H9 (cell line): ENCODE data around the gene MARS1. TPM values are rescaled to one million over a fixed set of nuclear protein-coding genes. Genes with fewer than 3 reads are reported as not detected.
A peak's percentile ranks its signal among the peaks of the same experiment; 100 is the strongest.

Source experiments
- DNase-seq: peaks from one replicate; pipeline ENCODE4 v3.0.0-alpha.2; 2017
- H2AFZ ChIP-seq: one replicate; pipeline ENCODE4 v1.6.1; 2013; ENCODE audit warnings: mild to moderate bottlenecking, low read length, control low read depth, moderate library complexity
- H2AK5ac ChIP-seq: 2 replicates; pipeline ENCODE4 v1.6.1; 2013; ENCODE audit warnings: low read length, control low read depth, mixed read lengths; ENCODE audit not compliant: insufficient read length
- H2BK120ac ChIP-seq: one replicate; pipeline ENCODE4 v1.6.1; 2013; ENCODE audit warnings: low read depth, mild to moderate bottlenecking, low read length, control low read depth, inconsistent platforms; ENCODE audit not compliant: poor library complexity, severe bottlenecking
- H2BK12ac ChIP-seq: 2 replicates; pipeline ENCODE4 v1.6.1; 2013; ENCODE audit warnings: low read length, control low read depth, mixed read lengths, low read depth; ENCODE audit not compliant: insufficient read length
- H2BK15ac ChIP-seq: 2 replicates; pipeline ENCODE4 v1.6.1; 2013; ENCODE audit warnings: low read depth, low read length, control low read depth
- H2BK20ac ChIP-seq: one replicate; pipeline ENCODE4 v1.6.1; 2013; ENCODE audit warnings: low read depth, mild to moderate bottlenecking, low read length, control low read depth, inconsistent platforms; ENCODE audit not compliant: poor library complexity, severe bottlenecking
- H2BK5ac ChIP-seq: 2 replicates; pipeline ENCODE4 v1.6.1; 2013; ENCODE audit warnings: low read length, control low read depth, mixed read lengths; ENCODE audit not compliant: insufficient read length
- H3K14ac ChIP-seq: 2 replicates; pipeline ENCODE4 v1.6.1; 2013; ENCODE audit warnings: low read length, control low read depth; ENCODE audit not compliant: insufficient read depth
- H3K18ac ChIP-seq: 2 replicates; pipeline ENCODE4 v1.6.1; 2013; ENCODE audit warnings: low read depth, mild to moderate bottlenecking, mixed read lengths, low read length, control low read depth; ENCODE audit not compliant: insufficient read length
- H3K23ac ChIP-seq: 2 replicates; pipeline ENCODE4 v1.6.1; 2013; ENCODE audit warnings: low read length, control low read depth, mixed read lengths, low read depth; ENCODE audit not compliant: insufficient read length
- H3K23me2 ChIP-seq: 2 replicates; pipeline ENCODE4 v1.6.1; 2013; ENCODE audit warnings: low read depth, mild to moderate bottlenecking, mixed read lengths, low read length, control low read depth; ENCODE audit not compliant: insufficient read length, poor library complexity, severe bottlenecking
- H3K27ac ChIP-seq: 2 replicates; pipeline ENCODE4 v1.5.1; 2013; ENCODE audit warnings: low read length, control low read depth, mixed read lengths, low read depth; ENCODE audit not compliant: insufficient read length
- H3K27me3 ChIP-seq: 2 replicates; pipeline ENCODE4 v1.6.1; 2013; ENCODE audit warnings: low read length, control low read depth, inconsistent platforms; ENCODE audit not compliant: insufficient read depth
- H3K4ac ChIP-seq: 2 replicates; pipeline ENCODE4 v1.6.1; 2013; ENCODE audit warnings: low read depth, mild to moderate bottlenecking, control low read depth, inconsistent platforms, low read length, moderate library complexity
- H3K4me1 ChIP-seq: 2 replicates; pipeline ENCODE4 v1.6.1; 2013; ENCODE audit warnings: low read length, control low read depth, inconsistent platforms; ENCODE audit not compliant: insufficient read depth
- H3K4me2 ChIP-seq: 2 replicates; pipeline ENCODE4 v1.6.1; 2013; ENCODE audit warnings: low read length, control low read depth, mixed read lengths; ENCODE audit not compliant: insufficient read length, insufficient read depth
- H3K56ac ChIP-seq: 2 replicates; pipeline ENCODE4 v1.6.1; 2013; ENCODE audit warnings: low read depth, mild to moderate bottlenecking, mixed read lengths, low read length, control low read depth; ENCODE audit not compliant: insufficient read length
- H3K79me1 ChIP-seq: 2 replicates; pipeline ENCODE4 v1.6.1; 2013; ENCODE audit warnings: low read depth, mild to moderate bottlenecking, moderate library complexity, low read length, control low read depth, inconsistent platforms; ENCODE audit not compliant: insufficient read depth, poor library complexity, severe bottlenecking
- H3K79me2 ChIP-seq: 2 replicates; pipeline ENCODE4 v1.6.1; 2013; ENCODE audit warnings: low read length, control low read depth, inconsistent platforms; ENCODE audit not compliant: insufficient read depth
- H3K9ac ChIP-seq: 2 replicates; pipeline ENCODE4 v1.6.1; 2013; ENCODE audit warnings: low read length, control low read depth, mixed read lengths; ENCODE audit not compliant: insufficient read length; ENCODE audit errors: extremely low read depth
- H3K9me3 ChIP-seq: one replicate; pipeline ENCODE4 v1.6.1; 2013; ENCODE audit warnings: low read depth, low read length, inconsistent platforms; ENCODE audit not compliant: control insufficient read depth
- H3T11ph ChIP-seq: one replicate; pipeline ENCODE4 v1.6.1; 2013; ENCODE audit warnings: mild to moderate bottlenecking, low read length, control low read depth, inconsistent platforms
- H4K20me1 ChIP-seq: one replicate; pipeline ENCODE4 v1.6.1; 2013; ENCODE audit not compliant: control insufficient read depth, insufficient read length, insufficient read depth
- H4K5ac ChIP-seq: 2 replicates; pipeline ENCODE4 v1.6.1; 2013; ENCODE audit warnings: low read depth, mild to moderate bottlenecking, mixed read lengths, low read length, control low read depth; ENCODE audit not compliant: insufficient read length
- H4K8ac ChIP-seq: replicated peaks from 2 replicates; pipeline ENCODE4 v1.6.1; 2013; ENCODE audit warnings: low read length, control low read depth, mixed read lengths, low read depth; ENCODE audit not compliant: insufficient read length
- H4K91ac ChIP-seq: 2 replicates; pipeline ENCODE4 v1.6.1; 2013; ENCODE audit warnings: low read depth, mild to moderate bottlenecking, moderate library complexity, mixed read lengths, low read length, control low read depth; ENCODE audit not compliant: insufficient read length
- H3K27ac Mint-ChIP-seq, 3 experiments: 2 replicates in 2 of 3; 3 replicates in 1 of 3; pipeline ENCODE4 v1.8.0; 2020 to 2021; ENCODE audit warnings: mixed read lengths in 3 of 3, mild to moderate bottlenecking in 1 of 3, moderate library complexity in 1 of 3
- H3K27me3 Mint-ChIP-seq: 2 replicates; pipeline ENCODE4 v1.8.0; 2021; ENCODE audit warnings: low read depth, mild to moderate bottlenecking, moderate library complexity, mixed read lengths
- H3K36me3 Mint-ChIP-seq, 3 experiments: 2 replicates in 2 of 3; 3 replicates in 1 of 3; pipeline ENCODE4 v1.8.0; 2020 to 2021; ENCODE audit warnings: low read depth in 3 of 3, mixed read lengths in 3 of 3; ENCODE audit not compliant: insufficient read depth in 1 of 3
- H3K4me1 Mint-ChIP-seq, 2 experiments: 2 replicates each; pipeline ENCODE4 v1.8.0; 2020; ENCODE audit warnings: mixed read lengths in 2 of 2
- H3K4me3 Mint-ChIP-seq, 2 experiments: 2 replicates in 1 of 2; 3 replicates in 1 of 2; pipeline ENCODE4 v1.8.0; 2020 to 2021; ENCODE audit warnings: mild to moderate bottlenecking in 2 of 2, mixed read lengths in 2 of 2, moderate library complexity in 1 of 2
- H3K9me3 Mint-ChIP-seq, 2 experiments: 2 replicates in 1 of 2; 3 replicates in 1 of 2; pipeline ENCODE4 v1.8.0; 2020; ENCODE audit warnings: mild to moderate bottlenecking in 2 of 2, mixed read lengths in 2 of 2, moderate library complexity in 1 of 2
- WGBS: extraction: QIAGEN DNeasy Blood & Tissue Kit; methylation state at CpG from one replicate; pipeline ENCODE4 v1.1.7; 2013; ENCODE audit warnings: missing lambda C conversion rate, low lambda C conversion rate, mixed read lengths; ENCODE audit not compliant: insufficient read length; ENCODE audit errors: extremely low coverage; 5-methylcytosine and 5-hydroxymethylcytosine counted together
- total RNA-seq: library from RNA; stranded (reverse); gene quantifications from 2 replicates; pipeline ENCODE4 v1.2.1, GENCODE V29; 2021
- TF ChIP-seq, protein P1 (sequence below): fragments of 200-600 bp; sonication (generic); conservative IDR thresholded peaks from 3 replicates; pipeline ENCODE4 v1.8.0; 2021; ENCODE audit warnings: antibody characterized with exemption, mild to moderate bottlenecking

The MARS1 gene
- total RNA-seq, 1 experiment from 2014 or later: 368 TPM

DNA sequence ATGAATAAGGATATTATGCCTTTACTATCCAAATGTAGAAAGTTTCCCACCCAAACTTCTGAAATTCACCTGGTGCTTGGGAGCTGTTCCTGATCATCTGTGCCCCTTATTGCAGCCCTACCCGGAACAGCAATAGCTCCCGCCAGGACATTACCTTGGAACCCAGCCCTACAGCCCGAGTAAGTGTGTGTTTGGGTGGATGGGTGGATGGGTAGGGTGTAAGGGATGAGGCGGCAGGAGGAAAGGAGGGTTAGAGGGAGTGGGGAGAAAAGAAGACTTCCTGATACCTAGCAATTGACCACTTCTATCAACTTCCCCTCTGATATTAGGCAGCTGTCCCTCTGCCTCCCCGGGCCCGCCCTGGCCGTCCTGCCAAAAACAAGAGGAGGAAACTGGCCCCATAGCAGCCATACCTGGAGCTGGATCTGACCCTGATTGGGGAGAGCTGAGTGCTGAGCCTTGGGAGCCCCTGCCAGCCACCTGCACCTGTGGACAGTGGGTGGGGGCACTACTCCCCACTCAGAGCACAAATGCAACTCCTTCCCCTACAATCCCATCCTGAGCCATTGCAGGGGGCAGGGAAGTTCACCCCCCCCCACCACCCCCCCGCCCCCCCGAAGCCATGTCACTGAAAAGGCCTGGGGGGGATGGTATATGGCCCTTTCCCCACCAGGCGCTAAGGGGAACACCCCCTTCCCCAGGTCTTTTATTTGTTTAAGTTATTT is 41.1 kb downstream of the MARS1 start:
- Histone ChIP-seq H3K79me1 (no peaks in the 10 kb centered on the region), H3K27ac (no peak overlapping the region)

More for the DNA sequence above, 41.1 kb downstream of the MARS1 start:
- Histone ChIP-seq H2AFZ (no peak overlapping the region), H3K4me2 (no peak overlapping the region), H3K18ac (no peak overlapping the region), H2BK20ac (no peak overlapping the region), H3T11ph (no peak overlapping the region), H3K4me1 (no peaks in the 10 kb centered on the region; the same call in 1 of the 2 replicates), H3K4ac (no peak overlapping the region), H3K23me2 (no peaks in the 10 kb centered on the region), H3K14ac (no peak overlapping the region), H3K56ac (no peak overlapping the region), H2BK5ac (no peak overlapping the region), H4K8ac (no peak overlapping the region), H3K27me3 (no peaks in the 10 kb centered on the region), H4K5ac (no peak overlapping the region), H2BK15ac (no peak overlapping the region), H3K9me3 (no peaks in the 10 kb centered on the region), H2BK120ac (no peak overlapping the region), H2BK12ac (no peak overlapping the region), H4K91ac (no peak overlapping the region), H4K20me1 (no peaks in the 10 kb centered on the region), H3K23ac (no peak overlapping the region), H3K9ac (no peak overlapping the region), H2AK5ac (no peak overlapping the region), H3K79me2 (no peaks in the 10 kb centered on the region)
- peaks cover 6 to 23% of the 10 kb centered on the region in 2 experiments for H3K4me1 Mint-ChIP-seq
- peak overlapping the region in 2 of 3 experiments; percentile 34 to 63; a peak in 2 of 7 replicates for H3K27ac Mint-ChIP-seq
- H3K27me3 Mint-ChIP-seq: no peaks in the 10 kb centered on the region
- H3K9me3 Mint-ChIP-seq: no peaks in the 10 kb centered on the region
- H3K4me3 Mint-ChIP-seq: no peak overlapping the region
- DNase-seq: no peak
- peaks cover 26 to 82% (median 79%) of the 10 kb centered on the region in 3 experiments; a peak in 6 of 7 replicates for H3K36me3 Mint-ChIP-seq
- no CpG with 5 or more reads among the region's 10 CpGs for WGBS
- TF ChIP-seq, protein P1, sequence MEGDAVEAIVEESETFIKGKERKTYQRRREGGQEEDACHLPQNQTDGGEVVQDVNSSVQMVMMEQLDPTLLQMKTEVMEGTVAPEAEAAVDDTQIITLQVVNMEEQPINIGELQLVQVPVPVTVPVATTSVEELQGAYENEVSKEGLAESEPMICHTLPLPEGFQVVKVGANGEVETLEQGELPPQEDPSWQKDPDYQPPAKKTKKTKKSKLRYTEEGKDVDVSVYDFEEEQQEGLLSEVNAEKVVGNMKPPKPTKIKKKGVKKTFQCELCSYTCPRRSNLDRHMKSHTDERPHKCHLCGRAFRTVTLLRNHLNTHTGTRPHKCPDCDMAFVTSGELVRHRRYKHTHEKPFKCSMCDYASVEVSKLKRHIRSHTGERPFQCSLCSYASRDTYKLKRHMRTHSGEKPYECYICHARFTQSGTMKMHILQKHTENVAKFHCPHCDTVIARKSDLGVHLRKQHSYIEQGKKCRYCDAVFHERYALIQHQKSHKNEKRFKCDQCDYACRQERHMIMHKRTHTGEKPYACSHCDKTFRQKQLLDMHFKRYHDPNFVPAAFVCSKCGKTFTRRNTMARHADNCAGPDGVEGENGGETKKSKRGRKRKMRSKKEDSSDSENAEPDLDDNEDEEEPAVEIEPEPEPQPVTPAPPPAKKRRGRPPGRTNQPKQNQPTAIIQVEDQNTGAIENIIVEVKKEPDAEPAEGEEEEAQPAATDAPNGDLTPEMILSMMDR: no peak
